Measurements from ENCODE around the gene CES3.
"Not testable (repeated sequence)": the region's sequence is repeated elsewhere in the genome, so short reads cannot be mapped to it uniquely, and the experiment has no call there.

The CES3 gene

DNA sequence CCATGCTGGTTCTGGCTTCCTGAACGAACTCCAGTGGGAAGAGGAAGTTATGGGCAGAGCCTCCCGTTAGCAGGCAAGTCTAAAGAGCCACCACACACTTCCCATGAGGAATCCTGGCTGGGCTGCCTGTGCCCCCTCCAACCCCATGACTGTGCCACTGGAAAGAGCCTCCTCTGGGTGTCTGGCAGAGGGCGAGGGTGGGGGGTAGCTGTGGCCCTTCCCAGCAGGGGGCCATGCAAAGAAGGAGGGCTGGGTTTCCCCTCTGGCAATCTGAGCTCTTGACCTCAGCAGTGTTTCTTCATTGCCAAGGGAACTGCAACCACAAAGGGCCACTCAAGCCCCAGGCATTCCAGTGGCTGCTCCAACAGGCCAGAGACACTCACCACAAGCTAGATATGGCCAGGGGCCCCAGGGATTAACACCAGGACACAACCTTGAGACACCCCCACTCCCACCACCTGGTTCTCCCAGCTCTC, 34.1 kb upstream of the CES3 start:
- DNase-seq (ENCODE audit: low read depth): peak; percentile 79

DNA sequence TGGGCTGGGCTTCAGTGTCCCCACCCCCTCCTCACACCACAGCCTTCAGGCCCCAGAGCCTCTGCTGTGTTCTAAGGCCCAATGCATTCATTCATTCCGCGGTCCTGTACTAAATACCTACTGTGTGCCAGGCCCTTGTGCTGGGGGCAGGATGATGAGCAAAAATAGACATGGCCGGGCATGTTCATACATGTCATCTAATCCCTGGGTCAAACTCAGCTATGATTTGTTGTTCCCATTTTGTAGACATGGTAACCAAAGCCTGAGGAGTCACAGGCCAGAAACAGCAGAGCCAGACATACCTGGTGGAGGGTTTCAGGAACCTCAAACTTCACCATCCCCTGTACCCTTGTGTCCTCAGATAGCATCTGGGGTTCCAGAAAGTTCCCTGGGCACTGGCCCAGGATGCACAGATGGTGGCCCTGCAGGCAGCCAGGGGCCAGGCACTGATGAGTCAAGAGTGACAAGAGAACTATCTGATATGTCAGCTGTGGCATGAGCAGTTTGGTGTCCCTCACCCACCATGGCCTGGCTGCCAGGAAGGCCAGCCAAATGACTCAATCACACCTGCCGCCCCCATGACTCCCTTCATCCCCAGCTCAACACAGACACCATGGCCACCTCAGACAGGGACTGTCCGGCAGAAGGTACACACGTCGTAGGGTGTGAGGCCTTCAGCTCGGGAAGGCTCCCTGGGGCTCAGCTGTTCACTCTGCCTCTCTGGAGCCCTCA, 33.0 kb upstream of the CES3 start:
- no peak for DNase-seq (ENCODE audit: low read depth)

DNA sequence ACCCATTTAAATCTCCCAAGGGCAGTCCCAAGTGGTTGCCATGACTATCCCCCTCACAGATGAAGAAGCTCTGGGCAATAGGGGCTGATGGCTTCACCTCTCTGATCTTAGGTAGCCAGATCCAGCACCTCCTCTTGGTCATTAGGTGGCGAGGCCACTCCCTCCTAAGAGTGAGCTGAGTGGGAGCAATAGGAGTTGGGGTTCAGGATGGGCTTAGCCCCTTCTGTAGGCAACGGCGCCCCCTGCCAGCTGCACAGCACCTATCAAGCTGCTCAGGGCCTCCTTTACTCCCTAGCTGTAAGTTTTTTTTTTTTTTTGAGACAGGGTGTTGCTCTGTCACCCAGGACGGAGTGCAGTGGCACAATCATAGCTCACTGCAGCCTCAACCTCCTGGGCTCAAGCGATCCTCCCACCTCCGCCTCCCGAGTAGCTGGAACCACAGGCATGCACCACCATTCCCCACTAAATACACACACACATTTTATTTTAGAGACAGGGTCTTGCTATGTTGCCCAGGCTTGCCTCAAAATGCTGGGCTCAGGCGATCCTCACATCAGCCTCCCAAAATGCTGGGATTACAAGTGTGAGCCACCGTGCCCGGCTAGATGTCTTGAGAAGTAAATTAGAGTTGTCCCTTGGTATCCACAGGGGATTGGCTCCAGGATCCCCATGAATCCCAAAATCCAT, 32.2 kb upstream of the CES3 start:
- DNase-seq (ENCODE audit: low read depth): no peak

- DNase-seq (ENCODE audit: low read depth): no peak
Measured at GRCh38 chr16:66930189-66930588, 30.9 kb upstream of the CES3 start.

GRCh38 chr16:66931665-66932064, 29.4 kb upstream of the CES3 start:
- DNase-seq (ENCODE audit: low read depth): no peak

DNA sequence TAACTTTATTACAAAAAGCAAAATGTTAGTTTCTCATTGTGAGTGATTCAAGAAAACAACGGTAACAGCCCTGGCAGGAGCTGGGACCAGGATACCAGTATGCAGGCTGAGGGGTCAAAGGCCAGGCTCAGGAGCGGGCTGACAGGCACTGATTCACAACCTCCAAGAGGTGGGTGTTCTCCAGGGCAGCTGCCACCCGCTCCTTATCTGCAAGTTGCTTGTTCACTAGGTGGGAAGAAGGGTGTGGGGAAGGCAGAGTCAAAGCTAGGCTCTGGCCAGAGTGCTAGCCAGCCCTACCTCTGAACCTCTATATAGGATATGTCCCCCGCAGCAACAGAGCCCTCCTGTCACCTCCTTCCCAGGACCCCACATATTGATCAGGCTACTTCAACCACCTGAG, 29.0 kb upstream of the CES3 start:
- DNase-seq (ENCODE audit: low read depth): no peak

DNA sequence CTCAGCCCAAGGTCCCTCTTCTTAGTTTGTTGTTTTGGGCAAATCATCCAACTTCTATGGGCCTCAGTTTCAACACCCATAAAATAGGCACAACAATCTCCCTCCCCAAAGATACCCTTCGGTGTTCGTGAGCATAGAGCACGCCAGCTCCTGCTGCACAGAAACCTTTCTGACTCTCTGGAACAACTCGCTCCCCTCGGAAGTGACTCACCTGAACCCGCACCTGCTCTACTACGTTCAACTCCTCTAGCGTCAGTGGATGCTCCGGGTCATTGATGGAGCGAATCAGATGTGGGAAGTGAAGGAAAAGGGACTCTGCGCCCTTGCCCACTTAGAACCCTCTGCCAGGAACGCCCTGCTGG, 27.3 kb upstream of the CES3 start:
- no peak for DNase-seq (ENCODE audit: low read depth)

DNA sequence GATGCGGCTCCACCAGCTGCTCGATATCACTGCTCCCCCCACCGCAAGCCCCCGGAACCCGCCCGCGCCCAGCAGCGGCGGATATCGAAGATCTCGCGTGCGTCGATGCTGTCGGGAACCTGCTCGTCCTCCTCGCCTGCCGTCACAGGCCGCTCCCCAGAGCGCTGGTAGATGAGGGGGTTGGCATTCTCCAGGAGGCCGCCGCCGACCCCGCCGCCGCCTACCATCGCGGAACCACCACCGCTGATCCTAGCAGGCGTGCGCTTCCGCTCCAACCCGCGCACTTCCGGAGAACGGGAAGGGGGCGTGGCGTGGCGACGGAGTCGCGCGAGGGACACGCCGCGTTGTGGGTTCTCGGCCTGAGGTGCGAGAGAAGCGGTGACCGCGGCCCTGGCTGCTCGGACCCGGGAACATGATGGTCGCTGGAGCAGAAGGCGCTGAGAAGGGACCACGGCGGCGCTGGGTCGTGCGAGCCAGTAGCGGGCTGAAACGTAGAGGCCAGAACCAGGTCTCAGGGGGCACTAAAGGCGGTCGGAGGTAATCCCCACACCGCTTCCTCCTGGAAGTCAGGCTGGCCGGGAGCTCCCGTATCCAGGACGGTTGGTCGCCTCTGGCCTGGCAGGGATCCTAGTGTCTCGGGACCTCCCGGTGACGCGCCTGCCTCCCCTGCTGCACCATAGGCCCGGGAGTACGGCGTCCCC, 26.8 kb upstream of the CES3 start, which contains the start of gene CIAO2B:
Gene CIAO2B, minus strand, starts transcription at position 265 of the 701 bp plus-strand sequence. Its CDS starts 38 bp downstream, at position 227.
- DNase-seq (ENCODE audit: low read depth): peak; percentile 70

DNA sequence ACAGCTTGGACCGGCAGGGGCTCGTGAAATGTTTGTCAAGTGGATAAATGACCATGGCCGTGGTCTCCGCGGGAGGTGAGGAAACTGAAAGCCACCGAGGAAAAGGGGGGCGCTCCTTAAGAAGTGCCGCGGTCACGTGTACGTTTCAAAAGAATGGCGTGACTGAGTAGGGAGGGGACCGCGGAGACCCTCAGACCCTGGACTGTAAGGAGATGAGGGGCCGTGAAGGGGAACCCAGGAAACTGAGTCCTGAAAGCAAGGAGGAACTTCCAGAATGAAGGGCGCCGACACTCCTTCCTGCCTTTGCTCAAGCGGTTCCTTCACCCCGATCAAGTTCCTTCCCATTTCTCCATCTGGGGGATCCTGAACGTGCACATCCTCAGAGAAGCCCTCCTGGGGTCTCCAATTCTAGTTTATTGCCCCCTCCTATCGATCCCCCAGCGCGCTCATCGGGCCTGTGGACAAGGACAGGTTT, 26.2 kb upstream of the CES3 start:
- DNase-seq (ENCODE audit: low read depth): not testable (repeated sequence)

GRCh38 chr16:66935314-66936011, 25.6 kb upstream of the CES3 start, which contains the start of gene CES2:
CES2 (plus strand) TSS chr16:66935516; CDS start chr16:66935636, 120 bp downstream.
- no peak for DNase-seq (ENCODE audit: low read depth)

DNA sequence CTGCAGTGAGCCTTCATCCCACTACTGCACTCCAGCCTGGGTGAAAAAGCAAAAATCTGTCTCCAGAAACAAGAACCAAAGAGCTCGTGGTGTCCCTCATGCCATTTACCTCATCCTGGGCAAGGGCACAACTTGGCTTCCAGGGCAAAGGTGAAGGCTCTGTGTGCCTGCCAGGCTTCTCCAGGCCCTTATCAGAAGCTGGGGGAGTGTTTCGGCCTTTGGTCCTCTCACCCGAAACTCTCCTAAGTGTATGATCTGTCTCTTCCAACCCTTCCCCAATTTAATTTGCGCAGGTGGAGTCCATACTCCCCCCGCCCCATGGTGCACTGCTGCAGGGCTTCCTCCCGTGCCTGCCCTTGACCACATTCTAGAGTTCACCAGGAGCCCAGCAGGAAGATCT, 24.6 kb upstream of the CES3 start:
- DNase-seq (ENCODE audit: low read depth): no peak

- DNase-seq (ENCODE audit: low read depth): no peak
Measured at GRCh38 chr16:66936889-66937554, 24.0 kb upstream of the CES3 start.

DNA sequence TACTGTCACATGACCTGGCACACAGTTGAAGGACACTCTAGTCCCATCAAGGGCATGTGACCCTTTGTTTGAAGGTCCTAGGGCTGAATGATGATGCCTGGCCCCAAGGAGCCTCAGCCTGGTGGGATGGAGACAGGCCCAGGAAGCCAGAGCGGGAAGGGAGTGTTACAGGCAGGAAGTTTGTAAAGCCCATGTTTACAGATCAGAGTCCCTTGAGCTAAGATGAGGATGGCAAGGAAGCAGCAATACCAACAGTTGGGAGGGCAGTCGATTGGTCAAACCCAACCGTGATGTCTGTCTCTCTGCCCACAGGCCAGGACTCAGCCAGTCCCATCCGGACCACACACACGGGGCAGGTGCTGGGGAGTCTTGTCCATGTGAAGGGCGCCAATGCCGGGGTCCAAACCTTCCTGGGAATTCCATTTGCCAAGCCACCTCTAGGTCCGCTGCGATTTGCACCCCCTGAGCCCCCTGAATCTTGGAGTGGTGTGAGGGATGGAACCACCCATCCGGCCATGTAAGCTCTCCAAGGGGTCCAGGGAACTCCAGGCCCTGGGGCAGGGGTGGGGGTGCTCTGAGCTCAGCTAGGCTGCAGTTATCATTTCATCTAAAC, 23.2 kb upstream of the CES3 start:
- no peak for DNase-seq (ENCODE audit: low read depth)

DNA sequence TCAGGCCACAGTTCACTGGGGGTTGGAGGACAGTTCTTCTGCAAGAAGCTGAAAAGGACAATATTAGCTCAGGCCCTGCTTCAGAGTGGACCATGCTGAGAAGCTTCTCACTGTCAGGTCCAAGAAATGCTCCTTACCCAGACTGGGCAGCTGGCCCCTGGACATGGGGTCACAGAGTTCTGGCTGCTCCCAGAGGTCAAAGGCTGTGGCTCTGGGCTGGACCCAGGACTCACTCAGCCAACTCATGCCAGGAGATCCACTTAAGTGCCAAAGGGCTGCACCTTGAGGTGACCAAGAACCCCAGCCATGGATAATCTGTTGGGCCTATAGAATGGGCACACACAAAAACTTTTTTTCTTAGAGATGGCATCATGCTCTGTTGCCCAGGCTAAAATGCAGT, 21.7 kb upstream of the CES3 start:
- no peak for DNase-seq (ENCODE audit: low read depth)

DNA sequence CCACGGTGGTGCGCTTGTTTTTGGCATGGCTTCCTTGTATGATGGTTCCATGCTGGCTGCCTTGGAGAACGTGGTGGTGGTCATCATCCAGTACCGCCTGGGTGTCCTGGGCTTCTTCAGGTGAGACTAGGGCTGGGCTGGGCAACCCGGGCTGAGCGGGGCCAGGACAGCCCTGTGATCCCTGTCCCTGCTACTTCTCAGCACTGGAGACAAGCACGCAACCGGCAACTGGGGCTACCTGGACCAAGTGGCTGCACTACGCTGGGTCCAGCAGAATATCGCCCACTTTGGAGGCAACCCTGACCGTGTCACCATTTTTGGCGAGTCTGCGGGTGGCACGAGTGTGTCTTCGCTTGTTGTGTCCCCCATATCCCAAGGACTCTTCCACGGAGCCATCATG, 20.8 kb upstream of the CES3 start:
- no peak for DNase-seq (ENCODE audit: low read depth)

DNA sequence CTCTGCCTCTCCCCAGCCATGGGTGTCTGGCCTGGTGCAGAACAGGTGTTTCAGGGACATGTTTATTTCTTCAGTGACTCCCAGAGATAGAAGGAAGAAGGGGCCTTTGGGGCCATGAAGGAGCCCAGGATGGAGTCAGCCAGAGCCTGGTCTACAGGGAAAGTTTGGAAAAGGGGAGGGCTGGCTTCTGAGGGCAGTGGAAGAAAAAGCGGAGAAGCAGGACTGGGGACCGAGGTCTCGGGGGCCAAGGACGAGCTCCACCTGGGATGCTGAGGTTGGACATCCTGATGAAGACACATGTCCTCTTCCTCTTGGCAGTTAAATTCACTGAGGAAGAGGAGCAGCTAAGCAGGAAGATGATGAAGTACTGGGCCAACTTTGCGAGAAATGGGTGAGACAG, 18.1 kb upstream of the CES3 start:
- DNase-seq (ENCODE audit: low read depth): no peak

DNA sequence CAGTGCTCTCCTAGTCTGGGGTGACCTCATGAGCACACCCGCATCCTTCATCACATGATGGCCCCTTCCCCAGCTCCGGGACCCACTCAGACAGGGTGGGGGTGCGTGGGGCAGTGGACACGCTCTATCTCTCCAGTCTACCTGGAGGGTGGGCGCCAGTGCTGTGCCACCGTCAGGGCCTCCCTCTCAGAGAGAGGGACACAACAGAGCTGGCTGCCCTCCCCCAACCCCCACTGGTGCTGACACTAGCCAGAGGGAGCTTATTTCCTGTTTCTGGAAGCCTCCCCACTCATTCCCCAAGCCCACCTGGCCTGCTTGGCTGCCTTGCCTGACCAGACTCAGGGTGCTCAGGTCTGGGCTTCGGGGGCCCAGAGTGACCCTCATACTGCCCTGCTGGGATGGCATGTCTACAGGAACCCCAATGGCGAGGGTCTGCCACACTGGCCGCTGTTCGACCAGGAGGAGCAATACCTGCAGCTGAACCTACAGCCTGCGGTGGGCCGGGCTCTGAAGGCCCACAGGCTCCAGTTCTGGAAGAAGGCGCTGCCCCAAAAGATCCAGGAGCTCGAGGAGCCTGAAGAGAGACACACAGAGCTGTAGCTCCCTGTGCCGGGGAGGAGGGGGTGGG, 17.5 kb upstream of the CES3 start:
- DNase-seq (ENCODE audit: low read depth): no peak

GRCh38 chr16:66944054-66944441, 17.0 kb upstream of the CES3 start:
- DNase-seq (ENCODE audit: low read depth): no peak

DNA sequence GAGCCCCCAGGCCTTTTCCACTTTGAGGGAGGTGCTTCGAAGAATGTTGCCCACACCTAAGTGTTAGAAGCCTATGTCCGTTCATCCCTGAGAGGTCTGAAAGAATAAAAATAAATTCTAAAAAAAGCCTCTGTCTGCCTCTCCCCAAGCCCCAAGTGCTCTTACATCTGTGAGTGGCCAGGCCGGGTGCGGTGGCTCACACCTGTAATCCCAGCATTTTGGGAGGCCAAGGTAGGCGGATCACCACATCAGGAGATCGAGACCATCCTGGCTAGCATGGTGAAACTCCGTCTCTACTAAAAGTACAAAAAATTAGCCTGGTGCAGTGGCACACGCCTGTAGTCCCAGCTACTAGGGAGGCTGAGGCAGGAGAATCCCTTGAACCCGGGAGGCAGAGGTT, 16.1 kb upstream of the CES3 start:
- not testable (repeated sequence) for DNase-seq (ENCODE audit: low read depth)

DNA sequence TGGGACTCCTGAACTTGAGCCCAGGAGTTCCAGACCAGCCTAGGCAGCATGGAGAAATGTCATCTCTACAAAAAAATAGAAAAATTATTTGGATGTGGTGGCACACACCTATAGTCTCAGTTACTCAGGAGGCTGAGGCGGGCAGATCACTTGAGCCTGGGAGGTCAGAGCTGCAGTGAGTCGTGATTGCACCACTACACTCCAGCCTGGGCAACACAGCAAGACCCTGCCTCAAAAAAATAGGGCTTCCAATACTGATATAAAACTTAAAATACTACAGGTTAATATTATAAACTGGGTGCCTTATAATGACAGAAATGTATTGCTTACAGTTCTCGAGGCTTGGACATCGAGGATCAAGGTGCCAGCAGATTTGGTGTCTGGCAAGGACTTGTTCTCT, 15.1 kb upstream of the CES3 start:
- DNase-seq (ENCODE audit: low read depth): no peak

GRCh38 chr16:66946541-66946940, 14.5 kb upstream of the CES3 start:
- DNase-seq (ENCODE audit: low read depth): no peak

Data from stromal cell of bone marrow (primary cell).